Measurements from ENCODE around the gene DTX3.
"Not testable (repeated sequence)": the region's sequence is repeated elsewhere in the genome, so short reads cannot be mapped to it uniquely, and the experiment has no call there.

DTX3 gene

DNA sequence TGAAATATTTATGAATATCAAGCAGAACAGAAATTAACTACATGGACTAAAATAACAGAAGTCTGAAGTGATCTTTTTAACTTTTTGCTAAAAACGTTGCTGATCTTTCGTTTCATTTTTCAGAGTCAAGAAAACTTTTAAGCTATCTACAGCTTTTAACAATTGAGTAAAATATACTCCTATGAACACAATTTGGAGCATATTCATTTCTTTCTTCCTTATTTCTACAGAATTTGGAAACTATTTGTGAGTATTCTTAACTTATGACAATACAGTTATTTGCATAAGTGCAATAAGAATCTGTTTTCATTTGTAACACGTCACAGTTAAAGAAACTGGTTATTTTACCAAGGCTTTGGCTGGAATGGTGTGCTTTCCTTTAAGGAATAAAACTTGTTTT, 49.4 kb downstream of the DTX3 start:
- Histone ChIP-seq H3K27me3 (ENCODE audit: control insufficient read depth, insufficient read depth, low read length) (no peaks in the 10 kb centered on the region), H3K4me1 (ENCODE audit: control insufficient read depth, low read depth, low read length) (no peaks in the 10 kb centered on the region), H3K36me3 (ENCODE audit: control insufficient read depth, low read depth, low read length) (no peaks in the 10 kb centered on the region), H3K9me3 (ENCODE audit: control insufficient read depth, low read depth, low read length) (peaks cover 7% of the 10 kb centered on the region), H3K9ac (ENCODE audit: low read length) (no peak overlapping the region), H3K4me3 (ENCODE audit: low read length) (no peak overlapping the region), H3K27ac (ENCODE audit: low read length) (no peak overlapping the region)

- H3K27me3 ChIP-seq (ENCODE audit: control insufficient read depth, insufficient read depth, low read length): no peaks in the 10 kb centered on the region
- H3K9me3 ChIP-seq (ENCODE audit: control insufficient read depth, low read depth, low read length): peaks cover 14% of the 10 kb centered on the region
- no peaks in the 10 kb centered on the region for H3K36me3 ChIP-seq (ENCODE audit: control insufficient read depth, low read depth, low read length)
- H3K27ac ChIP-seq (ENCODE audit: low read length): no peak overlapping the region
- H3K9ac ChIP-seq (ENCODE audit: low read length): no peak overlapping the region
- H3K4me1 ChIP-seq (ENCODE audit: control insufficient read depth, low read depth, low read length): no peaks in the 10 kb centered on the region
- H3K4me3 ChIP-seq (ENCODE audit: low read length): no peak overlapping the region
Observed at GRCh38 chr12:57655541-57656240, 51.1 kb downstream of the DTX3 start.

DNA sequence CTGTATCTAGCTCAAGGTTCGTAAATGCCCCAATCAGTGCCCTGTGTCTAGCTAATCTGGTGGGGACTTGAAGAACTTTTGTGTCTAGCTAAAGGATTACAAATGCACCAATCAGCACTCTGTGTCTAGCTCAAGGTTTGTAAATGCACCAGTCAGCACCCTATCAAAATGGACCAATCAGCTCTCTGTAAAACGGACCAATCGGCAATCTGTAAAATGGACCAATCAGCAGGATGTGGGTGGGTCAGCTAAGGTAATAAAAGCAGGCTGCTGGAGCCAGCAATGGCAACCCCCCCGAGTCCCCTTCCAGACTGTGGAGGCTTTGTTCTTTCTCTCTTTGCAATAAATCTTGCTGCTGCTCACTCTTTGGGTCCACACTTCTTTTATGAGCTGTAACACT, 51.8 kb downstream of the DTX3 start:
- not testable (repeated sequence) for H3K4me3 ChIP-seq (ENCODE audit: low read length); H3K36me3 ChIP-seq (ENCODE audit: control insufficient read depth, low read depth, low read length); H3K4me1 ChIP-seq (ENCODE audit: control insufficient read depth, low read depth, low read length); H3K27ac ChIP-seq (ENCODE audit: low read length); H3K27me3 ChIP-seq (ENCODE audit: control insufficient read depth, insufficient read depth, low read length); H3K9ac ChIP-seq (ENCODE audit: low read length)
- H3K9me3 ChIP-seq (ENCODE audit: control insufficient read depth, low read depth, low read length): peaks cover 21% of the 10 kb centered on the region

- Histone ChIP-seq H3K4me1 (ENCODE audit: control insufficient read depth, low read depth, low read length) (no peaks in the 10 kb centered on the region), H3K27ac (ENCODE audit: low read length) (no peak overlapping the region), H3K27me3 (ENCODE audit: control insufficient read depth, insufficient read depth, low read length) (no peaks in the 10 kb centered on the region), H3K36me3 (ENCODE audit: control insufficient read depth, low read depth, low read length) (no peaks in the 10 kb centered on the region), H3K4me3 (ENCODE audit: low read length) (no peak overlapping the region), H3K9ac (ENCODE audit: low read length) (no peak overlapping the region), H3K9me3 (ENCODE audit: control insufficient read depth, low read depth, low read length) (peaks cover 22% of the 10 kb centered on the region)
Observed at GRCh38 chr12:57657744-57658143, 53.1 kb downstream of the DTX3 start.

GRCh38 chr12:57658890-57659289, 54.3 kb downstream of the DTX3 start:
- Histone ChIP-seq H3K27ac (ENCODE audit: low read length) (no peak overlapping the region), H3K36me3 (ENCODE audit: control insufficient read depth, low read depth, low read length) (no peaks in the 10 kb centered on the region), H3K9ac (ENCODE audit: low read length) (no peak overlapping the region), H3K4me3 (ENCODE audit: low read length) (no peak overlapping the region), H3K27me3 (ENCODE audit: control insufficient read depth, insufficient read depth, low read length) (no peaks in the 10 kb centered on the region), H3K9me3 (ENCODE audit: control insufficient read depth, low read depth, low read length) (peaks cover 19% of the 10 kb centered on the region), H3K4me1 (ENCODE audit: control insufficient read depth, low read depth, low read length) (no peaks in the 10 kb centered on the region)
